ENCODE measurements around the gene UFD1. TPM values are rescaled to one million over a fixed set of nuclear protein-coding genes. Genes with fewer than 3 reads are reported as not detected.
A peak's percentile ranks its signal among the peaks of the same experiment; 100 is the strongest.

The UFD1 gene
- total RNA-seq, 1 donor from 2014 or later = 82.5 TPM

GRCh38 chr22:19471572-19471971, 7.4 kb downstream of the UFD1 start:
- DNase-seq (ENCODE audit: low read depth in 2 of 2) = no peak

DNA sequence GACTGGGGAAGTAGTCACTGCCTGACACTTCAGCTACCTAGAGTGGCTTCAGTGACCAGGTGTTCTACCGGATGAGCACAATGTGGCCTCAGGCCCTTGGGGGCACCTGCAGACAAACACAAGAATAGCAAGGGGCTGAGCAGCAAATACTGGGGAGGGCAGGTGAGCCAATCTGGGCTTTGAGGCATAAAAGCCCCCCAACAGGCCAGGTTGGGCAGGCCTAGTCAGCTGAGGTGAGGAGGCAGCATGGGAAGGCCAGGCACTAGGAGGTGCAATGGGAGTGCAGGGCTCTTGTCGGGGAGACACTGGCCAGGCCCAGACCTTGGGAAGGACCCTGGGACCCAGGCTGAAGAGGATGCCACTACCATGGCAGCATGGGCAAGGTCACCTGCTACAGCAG, 9.0 kb downstream of the UFD1 start:
- no peak for DNase-seq (ENCODE audit: low read depth in 2 of 2)

DNA sequence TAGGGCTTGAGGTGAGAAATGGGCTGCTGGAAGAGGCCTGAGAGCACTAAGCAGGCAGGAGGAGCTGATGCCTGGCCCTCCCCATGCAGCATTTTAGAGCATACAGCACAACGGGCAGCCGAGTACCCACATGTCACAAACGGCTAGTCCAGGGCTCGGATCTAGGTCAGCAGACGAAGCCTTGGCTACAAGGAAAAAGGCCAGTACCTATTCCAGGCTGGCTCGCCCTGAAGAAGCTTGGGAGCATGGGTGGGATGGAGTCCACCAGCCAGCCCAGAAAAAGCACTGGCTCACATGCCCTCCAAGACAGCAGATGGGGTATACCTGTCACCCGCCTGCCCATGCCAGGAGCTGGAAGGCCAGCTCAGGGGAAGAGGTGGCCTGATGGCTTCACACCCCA, 9.6 kb downstream of the UFD1 start:
- DNase-seq (ENCODE audit: low read depth in 2 of 2) = no peak

DNA sequence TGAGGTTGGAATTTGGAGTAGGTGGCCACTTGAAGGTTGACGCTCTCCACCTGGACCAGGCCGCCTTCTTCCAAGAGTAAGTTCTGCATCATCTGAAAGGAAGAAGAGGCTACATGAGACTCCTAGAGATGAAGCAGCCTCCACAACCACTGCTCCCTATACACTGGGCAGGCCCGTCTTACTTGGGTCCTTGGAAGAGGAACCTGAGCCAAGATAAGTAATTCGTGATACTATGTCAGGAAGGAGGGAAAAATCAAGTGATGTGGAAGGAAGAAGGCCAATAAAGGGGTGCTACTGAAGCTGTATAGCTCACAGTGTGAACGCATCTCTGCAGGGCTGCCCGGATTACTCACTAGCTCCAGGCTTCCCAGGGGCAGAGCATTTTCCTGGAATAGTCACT, 11.1 kb downstream of the UFD1 start:
- DNase-seq (ENCODE audit: low read depth in 2 of 2) = no peak

- no peak for DNase-seq (ENCODE audit: low read depth in 2 of 2)
Measured at GRCh38 chr22:19466848-19467752, 11.9 kb downstream of the UFD1 start.

GRCh38 chr22:19466126-19466716, 12.8 kb downstream of the UFD1 start:
- DNase-seq (ENCODE audit: low read depth in 2 of 2) = no peak

DNA sequence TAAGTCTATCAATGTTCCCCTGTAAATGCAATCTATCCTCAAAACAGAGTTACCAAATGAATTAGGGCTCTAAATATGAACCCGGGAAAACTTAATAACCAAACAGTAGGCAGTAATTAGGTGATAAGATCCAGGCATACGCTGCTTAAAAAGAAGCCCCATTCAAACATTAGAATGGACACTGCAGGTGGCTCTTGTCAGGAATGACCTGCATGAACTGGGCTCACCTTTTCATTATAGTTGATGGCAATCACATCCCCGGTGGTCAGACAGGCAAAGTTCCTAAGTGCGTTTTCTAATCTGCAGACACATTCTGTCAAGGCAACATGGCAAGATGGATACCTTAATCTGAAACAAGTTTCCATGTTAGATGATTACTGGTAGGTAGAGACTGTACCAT, 14.0 kb downstream of the UFD1 start:
- DNase-seq (ENCODE audit: low read depth in 2 of 2) = no peak

DNA sequence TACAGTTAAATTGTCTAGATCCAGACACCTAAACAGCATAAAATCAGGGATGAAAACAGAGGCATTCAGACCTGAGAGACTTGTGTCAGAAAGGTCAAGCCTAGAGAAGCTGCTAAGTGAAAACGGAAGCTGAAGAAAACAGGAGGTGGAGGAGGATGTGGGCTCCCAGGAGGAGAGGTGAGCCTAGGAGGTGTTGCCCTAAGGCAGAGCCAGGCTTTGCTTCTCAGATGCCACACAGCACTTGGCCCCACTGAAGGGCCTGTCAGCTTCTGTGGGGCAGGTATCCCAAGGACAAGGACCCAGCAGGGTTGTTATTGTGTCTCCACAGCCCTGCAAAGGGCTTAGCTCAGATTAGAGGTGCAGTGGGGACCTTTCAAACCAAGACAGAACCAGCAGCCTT, 14.4 kb downstream of the UFD1 start:
- DNase-seq (ENCODE audit: low read depth in 2 of 2) = no peak

- DNase-seq (ENCODE audit: low read depth in 2 of 2) = no peak
Measured at GRCh38 chr22:19463491-19464469, 15.2 kb downstream of the UFD1 start.

- DNase-seq (ENCODE audit: low read depth in 2 of 2) = no peak
Measured at GRCh38 chr22:19463008-19463407, 16.0 kb downstream of the UFD1 start.

GRCh38 chr22:19461506-19461905, 17.5 kb downstream of the UFD1 start:
- DNase-seq (ENCODE audit: low read depth in 2 of 2) = no peak

GRCh38 chr22:19460036-19460435, 19.0 kb downstream of the UFD1 start:
- no peak for DNase-seq (ENCODE audit: low read depth in 2 of 2)

- DNase-seq (ENCODE audit: low read depth in 2 of 2) = no peak
Measured at GRCh38 chr22:19457828-19458428, 21.1 kb downstream of the UFD1 start.

DNA sequence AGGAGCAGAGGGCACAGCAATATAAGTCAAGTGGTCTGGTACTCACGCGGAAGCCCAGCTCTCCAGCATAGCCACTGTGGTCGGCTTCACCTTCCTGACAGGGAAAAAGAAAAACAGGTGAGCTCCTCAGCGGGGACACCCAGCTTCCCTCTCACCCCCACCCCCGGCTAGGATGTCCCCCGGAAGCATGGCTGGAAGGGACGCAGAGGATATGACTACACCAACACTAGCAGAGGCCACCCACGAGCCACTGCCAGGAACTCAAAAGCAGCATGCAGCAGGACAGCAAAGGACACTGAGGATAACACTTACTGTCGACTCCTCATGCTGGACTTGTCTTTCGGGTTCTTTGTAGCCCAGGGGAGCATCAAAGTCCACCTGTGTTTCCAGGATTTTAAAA, 22.5 kb downstream of the UFD1 start:
- no peak for DNase-seq (ENCODE audit: low read depth in 2 of 2)

DNA sequence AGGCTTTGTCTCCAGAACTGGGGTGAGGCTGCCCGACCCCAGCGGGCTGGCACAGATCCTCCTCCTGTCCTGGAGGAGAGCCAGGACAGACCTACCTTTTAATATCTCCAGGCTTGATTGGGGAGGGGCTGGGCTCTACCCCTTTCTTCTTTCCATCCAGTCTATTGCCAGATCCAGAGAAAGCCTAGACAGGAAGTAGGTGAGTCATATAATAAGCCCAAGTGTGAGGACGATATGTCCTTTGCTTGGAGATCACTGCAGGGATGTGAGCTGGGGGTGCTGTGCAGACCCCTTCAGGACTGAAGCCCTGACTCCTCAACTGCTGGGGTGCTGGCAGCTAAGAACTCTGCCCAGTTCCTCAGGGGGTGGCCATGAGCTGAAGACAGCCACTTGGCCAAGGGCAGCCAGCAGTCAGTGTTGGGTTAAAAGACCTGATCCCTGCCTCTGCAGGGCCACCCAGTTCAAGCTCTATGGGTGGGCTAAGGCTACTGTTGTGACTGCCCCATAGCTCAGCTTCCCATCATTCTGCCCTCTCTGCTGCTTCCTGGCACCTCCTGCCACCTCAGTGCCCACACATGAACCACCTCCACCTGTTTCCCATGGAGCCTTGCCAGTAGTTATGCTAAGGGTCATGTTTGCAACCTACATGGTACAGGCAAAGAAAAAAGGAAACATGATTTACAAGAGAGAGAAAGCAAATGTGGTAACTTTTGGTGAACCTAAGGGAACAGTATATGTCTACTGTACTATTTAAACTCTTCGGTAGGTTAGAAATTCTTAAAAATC, 23.2 kb downstream of the UFD1 start:
- DNase-seq (ENCODE audit: low read depth in 2 of 2) = peak in 1 of 2 donors; percentile 50

DNA sequence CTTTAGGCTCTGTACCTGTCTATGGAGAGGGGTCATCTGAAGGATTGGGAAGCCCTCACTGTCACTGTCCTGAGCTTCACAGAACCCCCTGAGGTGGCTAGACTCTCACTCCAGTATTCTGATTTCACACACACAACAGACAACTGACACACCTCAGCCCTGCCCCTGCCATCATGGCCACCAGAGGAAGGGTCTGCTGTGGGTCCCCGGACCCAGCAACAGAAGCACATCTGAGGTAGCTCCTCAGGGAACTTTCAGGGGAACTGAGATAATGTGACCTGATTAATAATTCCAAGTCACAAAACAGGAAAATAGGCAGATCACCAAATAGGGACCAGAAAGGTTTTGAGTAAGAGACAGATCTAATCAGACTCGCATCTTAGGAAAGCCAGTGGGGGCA, 24.0 kb downstream of the UFD1 start:
- DNase-seq (ENCODE audit: low read depth in 2 of 2) = no peak

GRCh38 chr22:19454156-19454555, 24.8 kb downstream of the UFD1 start:
- DNase-seq (ENCODE audit: low read depth in 2 of 2) = no peak

DNA sequence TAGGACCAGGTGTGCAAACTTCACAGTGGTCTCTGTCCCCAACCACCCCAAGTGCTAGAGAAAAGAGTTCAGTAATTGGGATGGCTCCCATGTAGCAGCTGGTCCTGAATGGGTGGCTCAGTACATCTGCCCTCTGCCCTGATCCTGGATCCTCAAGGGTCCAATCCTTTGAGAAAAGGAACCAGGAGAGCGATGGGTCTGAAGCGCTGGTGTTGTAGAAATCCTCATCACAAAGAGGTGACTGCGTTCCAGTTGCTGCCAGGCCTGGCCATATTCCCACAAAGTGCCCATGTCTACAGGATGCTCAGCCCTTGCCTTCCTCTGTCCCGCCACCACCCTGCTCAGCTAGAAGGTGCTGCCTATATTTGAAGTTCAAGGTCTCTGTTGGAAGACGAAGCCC, 25.3 kb downstream of the UFD1 start:
- no peak for DNase-seq (ENCODE audit: low read depth in 2 of 2)

DNA sequence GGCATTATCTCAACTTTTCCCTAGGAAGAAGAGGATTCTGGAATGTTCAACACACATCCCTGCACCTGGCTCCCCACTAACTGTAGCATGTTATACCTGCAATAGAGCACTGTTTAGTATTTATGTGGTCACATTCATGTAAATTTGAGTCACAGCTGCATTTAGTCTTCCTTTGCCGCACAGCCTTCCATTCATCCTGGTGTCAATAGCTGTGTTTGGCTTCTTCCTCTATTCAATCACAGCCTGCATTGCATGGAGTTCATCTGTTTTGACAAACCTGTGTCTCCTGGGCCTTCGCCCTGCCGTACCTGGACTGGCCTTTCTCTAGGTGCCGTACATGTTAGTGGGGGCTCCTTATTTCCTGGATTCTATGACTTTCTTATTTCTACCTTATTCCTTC, 27.4 kb downstream of the UFD1 start:
- DNase-seq (ENCODE audit: low read depth in 2 of 2) = no peak

- no peak for DNase-seq (ENCODE audit: low read depth in 2 of 2)
Measured at GRCh38 chr22:19450363-19451175, 28.4 kb downstream of the UFD1 start.
